Measurements from ENCODE around the gene SCNN1G. TPM values are rescaled to one million over a fixed set of nuclear protein-coding genes. Genes with fewer than 3 reads are reported as not detected.

The SCNN1G gene
- total RNA-seq, 1 experiment from 2014 or later, result 1.3 TPM

- no peak for ATAC-seq
- peaks cover 9% of the 10 kb centered on the region for H3K27me3 Mint-ChIP-seq (ENCODE audit: low read depth)
- peaks cover 24% of the 10 kb centered on the region for H3K9me3 Mint-ChIP-seq
- ChIA-PET POLR2A (no interaction called here), CTCF (no interaction called here)
- no peak overlapping the region for H3K27ac Mint-ChIP-seq
- no peaks in the 10 kb centered on the region for H3K36me3 Mint-ChIP-seq
- no peaks in the 10 kb centered on the region for H3K4me1 Mint-ChIP-seq
- DNase-seq (ENCODE audit: low spot score), result no peak
- H3K4me3 Mint-ChIP-seq, result no peak overlapping the region
- TF ChIP-seq ZNF317 (CRISPR knock-in tag; IDR thresholded peaks at IDR 0.05; ENCODE audit: borderline replicate concordance, low read depth), result no peak
- TF ChIP-seq AFF4 (CRISPR knock-in tag; IDR thresholded peaks at IDR 0.05; ENCODE audit: borderline replicate concordance), result no peak
- TF ChIP-seq ELF4 (CRISPR knock-in tag; IDR thresholded peaks at IDR 0.05; ENCODE audit: low read depth), result no peak
- no peak for TF ChIP-seq ZNF416 (CRISPR knock-in tag; IDR thresholded peaks at IDR 0.05)
- no peak for TF ChIP-seq NR2C2 (CRISPR knock-in tag; IDR thresholded peaks at IDR 0.05)
- no peak for TF ChIP-seq TEAD4 (CRISPR knock-in tag; IDR thresholded peaks at IDR 0.05)
- no peak for TF ChIP-seq ERG (CRISPR knock-in tag; IDR thresholded peaks at IDR 0.05)
- no peak for TF ChIP-seq PRRX2 (CRISPR knock-in tag; IDR thresholded peaks at IDR 0.05)
- no peak for TF ChIP-seq MYBL2 (CRISPR knock-in tag; IDR thresholded peaks at IDR 0.05)
- TF ChIP-seq ZNF423 (CRISPR knock-in tag; IDR thresholded peaks at IDR 0.05), result no peak
- no peak for TF ChIP-seq SOX15 (CRISPR knock-in tag; IDR thresholded peaks at IDR 0.05)
- TF ChIP-seq KAT7 (CRISPR knock-in tag; IDR thresholded peaks at IDR 0.05; ENCODE audit: borderline replicate concordance), result no peak
- TF ChIP-seq PRDM15 (CRISPR knock-in tag; IDR thresholded peaks at IDR 0.05), result no peak
- TF ChIP-seq FOXJ3 (CRISPR knock-in tag; IDR thresholded peaks at IDR 0.05; ENCODE audit: borderline replicate concordance), result no peak
- no peak for TF ChIP-seq ZMAT4 (CRISPR knock-in tag; IDR thresholded peaks at IDR 0.05)
- no peak for TF ChIP-seq SMAD3 (CRISPR knock-in tag; IDR thresholded peaks at IDR 0.05; ENCODE audit: borderline replicate concordance)
- TF ChIP-seq FOXP1 (CRISPR knock-in tag; IDR thresholded peaks at IDR 0.05; ENCODE audit: borderline replicate concordance), result no peak
- no peak for TF ChIP-seq ZNF219 (CRISPR knock-in tag; IDR thresholded peaks at IDR 0.05; ENCODE audit: borderline replicate concordance)
- no peak for TF ChIP-seq ZNF512 (CRISPR knock-in tag; IDR thresholded peaks at IDR 0.05; ENCODE audit: borderline replicate concordance)
Observed at GRCh38 chr16:23245268-23245667, 62.7 kb downstream of the SCNN1G start.

Data from WTC11 (cell line).